Activated CD4-positive, alpha-beta T cell treated with anti-CD3 and anti-CD28 coated beads, Interleukin-2, Interleukin-6, amounts not matched to agents 100 ng/mL and 50 ng/mL, durations not matched to agents 16 hours and 8 hours (primary cell): Measurements from ENCODE around the gene PSMC5.
"Not testable (repeated sequence)": the region's sequence is repeated elsewhere in the genome, so short reads cannot be mapped to it uniquely, and the experiment has no call there.

Experiments
- DNase-seq: peaks from one replicate; pipeline ENCODE4 v3.0.0-alpha.2; 2020

Gene PSMC5

DNA sequence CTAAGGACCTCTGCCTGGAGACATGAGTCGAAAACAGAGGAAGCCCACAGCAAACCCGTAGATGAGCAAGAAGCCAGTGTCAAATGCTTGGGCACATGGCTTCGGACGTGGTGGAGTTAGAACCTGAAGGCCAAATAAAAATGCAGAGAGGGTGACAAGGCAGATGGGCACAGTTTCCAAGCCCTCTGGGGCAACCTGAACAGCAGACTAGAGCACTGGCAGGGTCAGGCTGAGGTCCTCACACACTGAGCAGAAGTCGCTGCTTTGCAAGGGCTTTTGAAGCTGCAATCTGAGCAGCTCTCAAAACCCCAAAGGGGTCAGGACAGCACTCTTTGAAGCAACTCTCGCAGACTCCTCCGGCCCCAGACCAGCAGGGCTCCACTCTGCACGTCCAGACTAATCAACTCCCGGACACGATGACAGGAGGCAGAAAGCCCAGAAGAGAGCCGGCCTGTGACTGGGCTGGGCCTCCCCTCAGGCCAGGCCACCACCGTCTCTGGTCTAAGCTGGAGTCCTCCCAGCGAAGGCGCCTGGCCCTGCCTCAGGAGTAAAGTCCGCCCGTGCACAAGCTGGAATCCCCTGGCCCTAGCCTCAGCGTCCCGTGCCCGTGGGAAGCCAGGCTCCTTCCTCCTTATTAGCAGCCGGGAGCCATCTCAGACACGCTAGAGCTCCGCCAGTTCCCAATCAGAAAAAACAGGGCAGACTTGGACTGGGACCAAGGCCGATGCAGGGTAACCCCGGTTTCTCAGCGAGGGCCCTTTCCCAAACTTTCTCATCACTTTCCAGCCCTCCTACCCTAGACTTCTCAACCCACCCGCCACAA is 14.3 kb downstream of the PSMC5 start:
- DNase-seq, result no peak

DNA sequence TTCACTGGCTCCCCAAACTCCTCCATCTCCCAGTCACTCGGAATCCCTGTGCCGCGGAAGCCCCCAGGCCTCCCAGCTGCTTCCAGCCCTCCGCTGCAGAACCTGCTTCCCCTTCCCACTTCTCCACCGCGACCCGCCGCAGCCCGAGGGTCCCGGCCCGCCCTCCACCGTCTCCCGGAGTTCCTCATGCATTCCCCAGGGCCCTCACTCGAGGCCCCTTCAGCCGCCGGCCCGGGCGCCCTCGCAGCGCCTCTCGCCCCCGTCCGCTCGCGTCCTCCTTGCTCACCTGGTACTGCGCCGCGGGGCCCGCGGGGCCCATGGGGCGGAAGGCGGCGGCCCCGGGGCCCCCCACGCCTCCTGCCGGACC is 14.9 kb downstream of the PSMC5 start:
- no peak for DNase-seq

DNA sequence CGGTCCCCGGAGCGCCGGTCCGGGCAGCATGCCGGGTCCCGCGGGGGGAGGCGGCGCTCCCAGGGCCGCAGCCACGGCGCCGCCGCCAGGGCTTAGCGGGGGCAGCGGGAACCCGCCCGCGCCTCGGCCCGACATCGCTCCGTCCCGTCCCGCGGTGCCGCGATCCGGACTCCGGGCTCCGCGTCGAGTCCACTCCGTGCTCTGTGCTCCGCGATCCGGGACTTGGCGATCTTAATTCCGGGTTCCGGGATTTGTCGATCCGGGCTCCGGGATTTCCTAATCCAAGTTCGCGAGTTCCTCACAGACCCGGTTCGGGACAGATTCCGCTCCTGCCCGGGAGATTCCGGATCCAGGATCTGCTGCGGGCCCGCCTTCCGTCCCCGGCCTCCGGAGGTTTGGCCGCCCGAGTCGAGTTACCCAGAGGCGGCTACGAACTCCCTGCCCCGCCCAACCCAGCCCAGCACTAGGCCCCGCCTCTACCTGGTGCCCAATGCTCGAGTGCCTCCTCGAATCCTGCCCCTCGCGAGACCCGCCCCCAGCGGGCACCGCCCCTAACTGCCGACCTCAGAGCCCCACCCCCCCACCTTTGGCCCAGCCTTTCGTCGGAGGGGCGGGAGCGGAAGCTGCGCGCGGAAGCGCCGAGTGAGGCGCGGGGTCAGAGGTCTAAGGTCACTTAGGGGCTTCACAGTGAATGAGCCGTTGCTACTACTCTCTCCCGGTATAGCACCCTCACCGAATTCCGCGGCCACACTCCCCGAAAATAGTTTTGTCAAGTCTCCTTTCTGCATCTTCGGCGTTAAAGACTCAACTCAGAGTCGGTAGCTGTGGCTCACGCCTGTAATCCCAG is 15.5 kb downstream of the PSMC5 start, which contains the start of gene SMARCD2:
TSS of gene SMARCD2 (minus strand) at position 146 of the 847 bp plus-strand sequence. CDS start at position 135, 11 bp downstream.
- peak; percentile 100 for DNase-seq

DNA sequence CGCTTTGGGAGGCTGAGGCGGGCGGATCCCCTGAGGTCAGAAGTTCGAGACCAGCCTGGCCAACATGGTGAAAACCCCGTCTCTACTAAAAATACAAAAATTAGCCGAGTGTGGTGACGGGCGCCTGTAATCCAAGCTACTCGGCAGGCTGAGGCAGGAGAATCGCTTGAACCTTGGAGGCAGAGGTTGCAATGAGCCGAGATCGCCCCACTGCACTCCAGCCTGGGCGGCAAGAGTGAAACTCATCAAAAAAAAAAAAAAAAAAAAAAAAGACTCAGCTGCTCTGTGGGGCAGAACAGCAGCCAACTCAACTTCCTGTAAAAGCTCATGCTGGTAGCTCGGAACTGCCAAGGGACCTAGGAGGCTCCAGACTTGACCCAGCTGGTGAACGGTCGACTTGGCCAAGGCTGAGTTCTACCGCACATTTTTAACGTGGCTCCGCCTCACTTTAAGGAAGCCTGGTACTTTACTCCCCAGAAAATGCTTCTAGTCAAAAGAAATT is 16.2 kb downstream of the PSMC5 start:
- DNase-seq, result peak; percentile 52

DNA sequence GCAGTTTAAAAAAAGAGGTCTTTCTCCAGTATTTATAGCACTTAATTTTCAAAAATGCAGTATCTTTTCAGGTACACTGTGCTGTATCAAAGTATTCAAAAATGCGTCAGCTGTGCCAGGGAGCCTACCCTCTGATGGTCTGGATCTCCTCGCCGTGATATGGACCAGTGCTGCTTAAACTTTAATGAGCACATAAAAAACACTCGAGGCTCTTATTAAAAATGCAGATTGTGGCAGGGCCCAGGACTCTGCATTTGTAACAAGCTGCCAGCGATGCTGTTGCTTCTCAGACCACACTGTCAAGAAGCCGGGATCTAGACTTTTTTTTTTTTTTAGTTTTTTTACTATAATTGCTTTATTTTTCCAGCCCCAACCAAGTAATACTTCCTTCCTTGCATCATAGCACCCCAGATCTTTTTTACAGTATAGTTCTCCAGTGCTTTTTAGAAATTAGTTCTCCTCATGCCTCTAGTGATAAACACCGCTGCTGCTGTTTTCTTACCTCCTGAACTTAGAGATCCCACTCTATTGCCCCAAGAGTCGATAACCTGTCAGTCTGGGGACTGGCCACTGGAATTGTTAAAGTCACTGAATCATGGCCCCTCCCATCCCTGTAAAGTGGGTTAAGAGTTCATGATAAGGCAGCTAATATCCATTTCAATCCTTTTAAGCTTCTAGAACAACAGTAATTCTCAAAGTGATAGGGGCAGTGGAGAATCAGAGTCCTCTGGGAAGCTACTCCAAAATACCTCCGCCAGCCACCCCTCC is 16.9 kb downstream of the PSMC5 start:
- no peak for DNase-seq

DNA sequence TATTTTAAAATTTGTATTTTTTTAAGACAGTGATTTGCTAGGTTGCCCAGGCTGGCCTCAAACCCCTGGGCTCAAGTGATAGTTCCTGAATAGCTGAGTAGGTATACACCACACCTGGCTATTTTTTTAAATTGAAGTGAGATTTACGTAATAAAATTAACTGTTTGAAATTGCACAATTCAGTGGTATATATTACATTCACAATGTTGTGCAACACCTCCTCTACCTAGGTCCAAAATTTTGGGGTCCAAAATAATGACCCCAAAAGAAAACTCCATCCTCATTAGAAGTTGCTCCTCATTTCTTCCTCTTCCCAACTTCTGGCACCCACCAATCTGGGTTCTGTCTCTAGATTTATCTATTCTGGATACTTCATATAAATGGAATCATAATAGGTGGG is 18.3 kb downstream of the PSMC5 start:
- DNase-seq, result no peak

DNA sequence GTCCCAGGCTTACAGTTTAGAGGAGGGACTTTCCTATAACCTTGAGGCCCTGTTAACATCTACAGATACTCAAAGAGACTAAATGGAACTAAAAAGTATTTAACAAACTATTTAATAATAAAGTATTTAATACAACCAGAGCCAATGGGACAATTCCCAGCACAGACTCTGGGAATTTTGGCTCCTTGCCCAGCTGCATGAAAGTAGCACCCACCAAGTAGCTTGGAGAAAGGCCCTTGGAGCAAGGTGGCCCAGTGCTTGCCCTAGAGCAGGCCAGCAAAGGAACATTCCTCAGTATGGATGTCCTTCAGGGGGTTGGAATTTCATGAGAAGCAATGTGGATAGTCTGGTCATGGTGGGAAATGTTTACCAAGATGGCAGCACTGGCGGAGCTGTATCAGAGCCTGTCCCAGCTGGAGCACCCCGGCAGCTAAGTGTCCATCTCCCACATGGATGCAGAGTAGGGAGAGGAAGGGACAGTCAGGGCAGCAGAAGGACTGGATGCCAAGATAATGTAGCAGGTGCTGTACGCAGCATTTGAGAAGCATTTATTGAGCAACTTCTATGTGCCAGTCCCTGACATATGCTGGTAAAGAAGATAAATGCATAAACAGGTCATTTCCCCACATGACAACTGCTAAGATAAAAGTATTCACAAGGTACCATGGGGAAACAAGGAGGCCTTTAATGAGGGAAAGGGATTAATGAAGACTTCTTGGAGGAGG is 20.5 kb downstream of the PSMC5 start:
- no peak for DNase-seq

DNA sequence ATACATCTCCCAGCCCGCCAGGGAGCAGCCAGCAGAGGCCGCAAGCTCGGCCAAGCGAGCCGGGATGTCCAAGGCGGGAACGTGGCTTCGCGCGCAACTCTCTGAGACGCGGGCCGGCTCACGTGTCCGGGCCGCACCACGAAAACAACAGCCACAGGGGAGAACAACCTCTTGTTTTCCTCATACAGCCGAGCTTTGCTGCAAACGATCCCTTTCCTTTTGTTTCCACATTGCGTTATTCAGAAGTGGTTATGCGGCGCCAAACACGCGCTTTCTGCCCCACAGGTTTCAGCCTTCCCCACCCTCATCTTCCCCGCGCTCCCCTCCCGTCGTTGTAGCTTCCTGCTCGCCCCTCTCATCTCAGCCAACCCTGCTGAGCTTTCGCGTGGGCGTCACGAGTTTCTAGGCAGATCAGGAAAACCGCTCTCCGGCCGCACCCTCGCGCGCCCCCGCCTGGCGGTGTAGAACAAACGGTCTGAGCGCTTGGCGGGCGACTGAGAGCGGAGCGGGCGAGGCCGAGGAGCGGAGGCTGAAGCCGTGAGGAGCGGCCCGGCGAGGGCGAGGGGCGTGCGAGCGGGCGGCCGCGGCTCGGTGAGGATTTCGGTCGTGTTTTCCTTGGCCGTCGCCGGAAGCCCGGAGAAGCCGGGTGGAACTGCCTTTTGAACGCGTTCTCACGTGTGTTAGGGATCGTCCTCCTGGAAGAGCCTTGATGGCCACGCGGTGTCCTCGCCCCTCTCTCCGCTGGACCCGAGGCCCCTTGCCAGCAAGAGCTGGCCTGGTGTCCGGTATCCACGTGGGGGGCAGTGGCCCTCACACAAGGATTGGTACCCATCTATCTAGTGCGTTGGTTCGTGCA is 21.8 kb downstream of the PSMC5 start:
- peak; percentile 96 for DNase-seq

DNA sequence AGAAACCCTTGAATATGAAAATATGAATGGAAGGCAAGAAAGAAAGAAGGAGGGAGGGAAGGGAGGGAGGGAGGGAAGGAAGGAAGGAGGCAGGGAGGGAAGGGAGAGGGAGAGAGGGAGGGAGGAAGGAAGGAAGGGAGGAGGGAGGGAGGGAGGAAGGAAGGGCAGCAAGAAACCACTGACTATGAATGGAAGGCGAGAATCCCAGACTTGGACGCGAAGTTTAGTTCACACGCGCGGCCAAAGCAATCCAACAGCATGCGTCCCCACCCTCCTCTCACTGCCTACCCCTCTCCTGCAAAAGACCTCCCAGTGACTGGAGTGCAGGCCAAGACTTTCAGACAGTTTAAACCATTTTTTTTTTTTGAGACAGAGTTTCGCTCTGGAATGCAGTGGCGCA is 23.2 kb downstream of the PSMC5 start:
- no peak for DNase-seq

DNA sequence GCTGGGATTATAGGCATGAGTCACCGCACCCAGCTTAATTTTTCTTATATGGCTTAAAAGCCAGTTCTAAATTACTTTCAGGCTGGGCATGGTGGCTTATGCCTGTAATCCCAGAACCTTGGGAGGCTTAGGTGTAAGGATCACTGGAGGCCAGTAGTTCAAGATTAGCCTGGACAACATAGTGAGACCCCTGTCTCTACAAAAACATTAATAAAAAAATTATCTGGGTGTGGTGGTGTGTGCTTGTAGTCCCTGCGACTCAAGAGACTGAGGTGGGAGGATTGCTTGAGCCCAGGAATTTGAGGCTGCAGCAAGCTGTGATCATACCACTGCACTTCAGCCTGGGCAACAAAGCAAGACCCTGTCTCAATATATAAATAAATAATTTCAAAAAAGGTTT is 26.0 kb downstream of the PSMC5 start:
- DNase-seq, result no peak

DNA sequence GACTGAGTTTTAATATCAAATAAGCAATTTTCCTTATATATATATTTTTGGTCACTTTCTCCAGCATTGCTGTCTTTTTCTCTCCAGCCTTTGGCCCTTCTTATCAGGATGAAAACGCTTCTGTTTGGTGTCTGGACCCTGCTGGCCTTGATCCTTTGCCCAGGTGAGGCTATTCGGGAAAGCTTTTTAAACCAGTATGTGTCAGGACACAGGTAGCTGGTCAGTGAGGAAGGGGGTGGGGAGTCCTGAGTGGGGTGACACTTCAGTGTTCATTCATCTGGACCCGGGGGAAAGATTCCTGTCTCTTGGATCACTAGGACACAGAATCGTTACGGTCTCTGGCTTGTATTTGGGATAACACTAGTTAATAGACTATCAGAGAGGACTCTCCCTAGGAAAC is 27.5 kb downstream of the PSMC5 start:
- no peak for DNase-seq

DNA sequence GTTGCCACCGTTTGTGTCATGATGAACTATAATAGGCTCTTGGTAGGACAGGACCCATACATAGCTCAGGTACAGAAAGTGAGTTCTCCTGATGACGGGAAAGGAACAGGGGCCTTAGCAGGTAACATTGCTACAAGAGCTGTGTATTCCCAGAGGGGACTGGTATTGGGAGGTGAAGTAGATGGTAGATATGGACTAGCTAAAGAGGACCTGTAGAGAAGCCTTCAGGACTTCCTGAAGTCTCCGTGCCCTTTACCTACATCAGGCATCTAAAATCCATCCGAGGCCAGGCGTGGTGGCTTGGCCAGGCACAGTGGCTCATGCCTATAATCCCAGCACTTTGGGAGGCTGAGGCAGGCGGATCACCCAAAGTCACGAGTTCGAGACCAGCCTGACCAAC is 28.0 kb downstream of the PSMC5 start:
- DNase-seq, result no peak

DNA sequence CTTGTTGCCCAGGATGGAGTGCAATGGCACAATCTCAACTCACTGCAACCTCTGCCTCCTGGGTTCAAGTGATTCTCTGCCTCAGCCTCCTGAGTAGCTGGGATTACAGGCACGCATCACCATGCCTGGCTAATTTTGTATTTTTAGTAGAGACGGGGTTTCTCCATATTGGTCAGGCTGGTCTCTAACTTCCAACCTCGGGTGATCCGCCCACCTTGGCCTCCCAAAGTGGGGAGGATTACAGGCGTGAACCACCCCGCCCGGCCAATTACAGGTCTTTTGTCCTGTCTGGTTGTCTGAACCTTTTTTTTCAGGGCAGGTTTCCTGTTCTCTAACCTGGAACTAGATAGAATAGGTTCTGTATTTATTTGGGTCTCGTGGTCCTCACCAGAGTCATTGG is 29.2 kb downstream of the PSMC5 start:
- not testable (repeated sequence) for DNase-seq

DNA sequence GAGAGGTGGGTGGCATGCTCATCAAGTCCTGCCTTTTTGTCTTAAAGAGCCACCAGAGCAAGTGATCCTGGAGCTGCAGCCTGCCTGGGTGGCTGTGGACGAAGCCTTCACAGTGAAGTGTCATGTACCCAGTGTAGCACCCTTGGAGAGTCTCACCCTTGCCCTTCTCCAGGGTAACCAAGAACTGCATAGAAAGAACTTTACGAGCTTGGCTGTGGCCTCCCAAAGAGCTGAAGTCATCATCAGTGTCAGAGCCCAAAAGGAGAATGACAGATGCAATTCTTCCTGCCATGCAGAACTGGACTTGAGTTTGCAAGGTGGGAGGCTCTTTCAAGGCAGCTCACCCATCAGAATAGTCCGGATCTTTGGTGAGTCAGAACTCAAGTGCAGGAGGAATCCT is 32.0 kb downstream of the PSMC5 start:
- DNase-seq, result no peak

DNA sequence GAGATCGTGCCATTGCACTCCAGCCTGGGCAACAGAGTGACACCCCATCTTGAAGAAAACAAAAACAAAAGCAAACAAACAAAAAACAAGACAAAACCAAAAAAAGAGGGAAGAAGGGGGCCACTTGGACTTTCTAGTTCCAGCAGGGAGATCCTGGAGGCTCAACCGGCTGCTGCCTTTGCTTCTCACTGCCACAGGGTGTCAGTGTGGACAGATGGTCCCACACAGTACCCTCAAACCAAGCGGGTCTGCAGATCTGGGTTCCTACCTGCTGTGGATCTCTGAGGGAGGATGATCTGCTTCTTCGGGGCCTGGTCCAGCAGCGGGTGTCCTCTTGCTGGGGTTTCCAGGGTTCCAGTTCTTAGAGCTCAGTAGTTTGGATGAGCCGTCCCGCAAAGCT is 39.4 kb downstream of the PSMC5 start:
- DNase-seq, result not testable (repeated sequence)

DNA sequence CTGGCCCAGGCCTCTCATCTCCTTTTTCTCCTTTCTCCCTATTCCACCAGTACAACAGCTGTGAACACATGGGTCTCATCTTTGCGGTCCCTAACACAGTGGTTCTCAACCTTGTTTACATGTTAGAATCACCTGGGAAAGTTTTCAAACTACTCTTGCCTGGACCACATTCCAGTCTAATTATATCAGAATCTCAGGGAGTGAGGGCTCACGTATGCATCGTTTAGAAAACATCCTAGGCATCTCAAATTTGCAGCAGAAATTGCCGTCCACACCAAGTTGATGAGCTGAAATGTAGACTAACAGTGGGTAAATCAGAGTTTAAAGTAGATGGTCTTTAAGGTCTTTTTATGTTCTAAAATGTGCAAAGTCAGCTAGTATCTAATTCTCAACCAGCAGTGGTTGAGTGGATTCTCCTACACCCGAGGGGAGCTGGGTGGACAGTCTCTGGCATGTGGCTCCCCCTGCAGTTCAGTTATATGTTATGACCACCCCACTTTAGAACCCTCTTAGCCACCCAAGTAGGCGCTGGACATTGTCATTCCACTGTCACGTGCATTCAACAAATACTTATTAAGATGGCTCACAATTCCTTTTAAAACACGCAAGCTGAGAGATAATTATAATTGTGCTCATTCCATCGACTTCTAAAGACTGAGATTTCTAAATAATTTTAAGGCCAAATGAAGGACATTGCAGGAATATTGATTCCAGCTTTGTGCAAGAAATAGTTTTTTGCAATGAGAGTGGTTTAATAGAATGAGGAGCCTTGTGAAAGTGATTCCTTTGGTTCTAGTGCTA is 42.5 kb downstream of the PSMC5 start:
- not testable (repeated sequence) for DNase-seq

DNA sequence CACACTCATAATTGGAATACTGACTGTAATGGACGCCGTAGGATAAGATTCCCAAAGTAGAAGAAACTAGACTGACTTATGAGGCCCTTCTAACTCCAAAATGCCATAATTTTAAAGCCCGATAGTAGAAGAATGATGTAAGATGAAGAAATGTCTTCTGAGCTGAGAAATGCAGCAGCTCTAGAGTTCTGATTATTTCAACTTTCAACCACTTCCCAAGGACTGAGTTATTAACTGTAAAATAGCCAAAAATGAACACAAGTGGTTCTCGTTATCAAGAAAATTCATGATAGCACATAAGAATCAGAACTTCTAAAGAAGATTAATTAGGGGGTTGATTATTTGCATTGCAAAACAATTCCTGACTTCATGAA is 43.0 kb downstream of the PSMC5 start:
- DNase-seq, result not testable (repeated sequence)

DNA sequence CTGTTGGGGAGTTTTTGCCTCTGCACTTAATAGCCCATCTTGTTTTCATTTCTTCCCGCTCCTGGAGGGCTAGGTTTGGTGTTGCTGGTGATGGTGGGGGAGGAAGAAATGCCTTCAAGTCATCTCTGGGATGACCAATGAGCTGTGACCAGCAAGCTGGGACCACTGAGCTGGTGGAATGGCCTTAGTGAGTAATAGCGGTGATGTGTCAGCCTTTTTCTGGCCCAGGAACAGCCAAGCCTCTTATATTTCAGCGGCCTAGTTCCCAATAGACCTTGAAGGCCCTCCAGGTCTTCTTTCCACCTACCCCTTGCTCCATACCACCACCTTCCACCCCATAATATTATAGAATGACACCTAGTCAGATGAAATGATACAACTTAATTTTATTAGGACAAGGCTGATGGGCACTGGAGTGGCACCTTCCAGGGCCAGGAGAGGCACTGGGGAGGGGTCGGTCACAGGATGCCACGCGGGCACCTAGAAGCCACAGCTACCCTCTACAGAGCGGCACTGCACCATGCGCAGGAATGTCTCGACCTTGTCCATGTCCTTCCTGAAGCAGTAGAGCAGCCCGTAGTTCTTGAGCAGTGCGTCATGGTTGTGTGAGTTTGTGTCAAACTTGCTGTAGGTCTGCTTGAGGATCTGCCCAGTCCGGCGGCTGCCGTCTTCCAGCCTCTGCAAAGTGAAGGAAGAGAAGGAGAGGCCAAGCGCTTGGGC is 44.6 kb downstream of the PSMC5 start:
- not testable (repeated sequence) for DNase-seq

DNA sequence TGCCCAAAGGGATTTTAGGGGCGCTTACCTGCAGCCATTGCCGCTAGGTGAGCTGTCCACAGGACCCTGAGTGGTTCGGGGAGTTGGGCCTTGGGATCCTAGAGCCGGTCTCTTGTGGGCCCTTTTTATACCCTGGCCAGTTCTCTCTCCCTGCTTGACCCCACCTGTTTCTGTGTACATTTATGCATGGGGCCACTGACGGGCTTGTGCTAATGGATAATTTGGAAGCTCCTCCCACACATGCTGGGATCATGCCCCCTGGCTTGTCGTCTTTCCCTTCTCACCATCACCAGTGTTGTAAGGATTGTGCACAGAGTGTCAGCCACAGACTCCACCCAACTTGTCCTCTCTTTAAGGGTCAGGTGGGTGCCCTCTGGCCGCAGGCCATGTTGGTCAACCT is 46.3 kb downstream of the PSMC5 start, which contains the start of gene CSH2:
TSS of gene CSH2 (minus strand) at position 101 of the 400 bp plus-strand sequence. CDS start at position 38, 63 bp downstream.
- DNase-seq, result not testable (repeated sequence)
